GM21526 (cell line): ENCODE data around the gene BTG2.
A peak's percentile ranks its signal among the peaks of the same experiment; 100 is the strongest.
"Not testable (repeated sequence)": the region's sequence is repeated elsewhere in the genome, so short reads cannot be mapped to it uniquely, and the experiment has no call there.

ENCODE experiments used
- ATAC-seq: cut with Tn5 transposase; IDR thresholded peaks from one replicate; pipeline ENCODE4 v1.9.1; 2021; ENCODE audit warnings: moderate library complexity; ENCODE audit not compliant: unreplicated experiment, low FRiP score

The BTG2 gene

GRCh38 chr1:203304919-203305808 is at the start of gene BTG2:
BTG2 (plus strand) TSS chr1:203305519; CDS start chr1:203305607, 88 bp downstream.
- peak; percentile 58 for ATAC-seq

- ATAC-seq, result not testable (repeated sequence)
Measured at GRCh38 chr1:203256636-203257035, 48.7 kb upstream of the BTG2 start.

DNA sequence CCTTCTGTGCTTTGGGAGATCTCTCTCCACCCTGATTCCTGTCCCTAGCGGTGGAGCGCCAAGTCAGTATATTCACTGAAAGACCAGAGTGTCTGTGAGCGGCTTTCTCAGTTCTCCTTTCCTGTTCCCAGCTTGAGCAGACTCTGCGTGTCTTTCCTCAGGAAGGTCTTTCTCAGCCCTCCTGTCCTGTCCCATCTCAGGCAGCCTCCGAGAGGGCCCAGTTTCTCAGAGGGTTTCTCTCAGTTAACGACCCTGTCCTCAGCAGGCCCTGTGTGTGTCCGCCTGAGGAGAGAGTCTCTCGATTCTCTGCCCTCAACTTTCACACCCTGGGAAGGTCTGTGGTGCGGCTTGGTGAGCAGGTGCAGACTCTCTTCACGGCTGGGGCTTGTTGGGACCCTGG is 41.8 kb upstream of the BTG2 start:
- no peak for ATAC-seq

GRCh38 chr1:203264052-203264501 is 41.2 kb upstream of the BTG2 start:
- no peak for ATAC-seq

GRCh38 chr1:203265541-203265940 is 39.8 kb upstream of the BTG2 start:
- no peak for ATAC-seq

DNA sequence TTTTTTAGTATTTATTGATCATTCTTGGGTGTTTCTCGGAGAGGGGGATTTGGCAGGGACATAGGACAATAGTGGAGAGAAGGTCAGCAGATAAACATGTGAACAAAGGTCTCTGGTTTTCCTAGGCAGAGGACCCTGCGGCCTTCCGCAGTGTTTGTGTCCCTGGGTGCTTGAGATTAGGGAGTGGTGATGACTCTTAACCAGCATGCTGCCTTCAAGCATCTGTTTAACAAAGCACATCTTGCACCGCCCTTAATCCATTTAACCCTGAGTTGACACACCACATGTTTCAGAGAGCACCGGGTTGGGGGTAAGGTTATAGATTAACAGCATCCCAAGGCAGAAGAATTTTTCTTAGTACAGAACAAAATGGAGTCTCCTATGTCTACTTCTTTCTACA is 39.2 kb upstream of the BTG2 start:
- not testable (repeated sequence) for ATAC-seq

GRCh38 chr1:203267347-203267846 is 37.9 kb upstream of the BTG2 start:
- no peak for ATAC-seq

GRCh38 chr1:203267912-203268311 is 37.4 kb upstream of the BTG2 start:
- ATAC-seq, result no peak

GRCh38 chr1:203268901-203269653 is 36.2 kb upstream of the BTG2 start:
- no peak for ATAC-seq

DNA sequence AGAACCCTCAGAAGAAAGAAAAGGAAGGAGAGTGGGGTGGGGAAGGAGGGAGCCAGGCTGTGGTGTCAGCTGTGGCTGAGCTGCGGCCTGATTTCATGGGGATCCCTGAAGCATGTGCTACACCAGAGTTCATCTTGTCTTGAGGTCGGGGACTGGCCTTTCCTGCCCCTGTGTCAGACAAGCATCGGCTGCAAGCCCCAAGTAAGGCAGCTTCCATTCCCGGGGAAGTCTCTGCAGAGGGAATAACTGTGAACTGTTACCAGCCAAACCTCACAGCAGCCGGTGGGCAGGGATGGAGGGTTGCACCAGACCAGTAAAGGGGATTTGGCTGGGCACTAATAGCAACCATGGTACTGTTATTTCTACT is 35.7 kb upstream of the BTG2 start:
- ATAC-seq, result no peak

DNA sequence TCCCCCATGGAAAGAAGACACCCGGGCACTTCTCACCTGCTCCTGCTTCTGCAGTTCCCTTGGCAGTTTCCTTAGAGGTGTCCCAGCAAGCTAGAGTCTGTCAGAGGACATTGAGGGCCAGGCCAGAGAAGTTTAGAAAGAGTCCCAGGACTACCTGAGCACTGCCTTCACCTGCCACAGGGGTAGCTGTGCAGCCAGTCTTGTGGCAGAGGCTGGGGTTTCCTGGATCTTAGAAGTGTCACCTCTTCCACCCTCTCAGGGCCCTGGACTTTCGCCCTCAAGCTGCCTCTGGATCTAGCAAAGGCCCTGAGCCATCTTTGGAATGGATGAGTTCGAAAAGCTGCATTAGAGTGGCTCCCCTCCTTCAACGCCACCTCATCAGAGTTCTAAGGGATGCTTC is 34.9 kb upstream of the BTG2 start:
- ATAC-seq, result no peak

GRCh38 chr1:203271018-203271743 is 34.1 kb upstream of the BTG2 start:
- ATAC-seq, result no peak

DNA sequence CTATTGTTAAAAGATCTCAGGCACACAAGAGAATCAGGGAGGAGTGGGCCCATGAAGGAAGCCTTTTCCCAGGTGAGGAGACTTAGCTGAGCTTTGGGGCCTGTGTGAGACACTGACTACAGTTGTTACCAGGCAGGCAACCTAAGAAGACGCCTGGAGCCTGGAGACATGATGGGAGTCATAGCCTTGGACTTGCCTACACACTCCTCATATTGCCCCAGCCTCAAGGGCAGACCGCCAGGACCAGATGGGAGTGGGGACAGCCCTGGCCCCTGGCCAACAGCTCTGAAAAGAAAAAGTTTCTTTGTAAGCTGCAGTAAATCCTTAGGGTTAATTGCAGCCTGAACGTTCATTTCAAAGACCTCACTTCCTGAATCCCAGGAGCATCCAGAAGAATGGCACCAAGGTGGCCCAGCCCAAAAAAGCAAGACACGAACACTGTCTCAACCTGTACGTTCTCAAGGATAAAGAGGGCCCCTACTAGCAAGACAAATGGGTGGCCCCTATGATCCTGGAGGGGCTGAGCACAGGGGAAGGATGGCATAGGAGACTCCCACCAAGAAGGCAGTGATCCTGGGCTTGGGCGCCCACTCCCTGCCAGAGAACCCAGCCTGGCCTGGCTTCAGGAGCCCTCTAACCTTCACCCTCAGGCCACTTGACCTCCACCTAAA is 33.2 kb upstream of the BTG2 start:
- no peak for ATAC-seq

DNA sequence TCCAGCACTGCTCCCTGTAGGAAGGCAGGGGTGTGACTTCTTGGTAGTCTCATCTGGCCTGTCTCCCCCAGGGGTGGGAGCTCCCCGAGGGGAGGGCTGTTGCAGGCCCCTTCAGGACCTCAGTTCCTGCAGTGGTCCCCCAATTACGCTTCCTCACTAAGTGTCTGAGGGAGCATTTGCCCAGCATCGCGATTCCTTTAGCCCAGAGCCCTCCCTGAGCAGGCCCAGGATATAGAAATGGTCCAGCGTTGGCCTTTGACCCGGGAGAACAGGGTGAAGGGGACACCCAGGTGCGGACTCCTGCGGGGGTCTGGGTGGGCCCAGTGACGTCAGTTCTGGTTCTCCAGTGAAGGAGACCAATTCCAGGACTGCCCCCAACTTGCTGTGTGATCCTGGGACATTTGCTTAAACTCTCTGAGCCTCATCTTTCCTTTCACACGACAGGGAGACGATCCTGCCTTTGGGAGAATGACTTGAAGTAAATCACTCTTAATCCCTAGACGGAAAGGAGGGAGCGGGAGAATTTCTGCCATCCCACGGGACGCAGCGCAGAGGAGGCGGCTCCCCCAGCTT is 32.6 kb upstream of the BTG2 start:
- ATAC-seq, result no peak

- peak; percentile 47 for ATAC-seq
Measured at GRCh38 chr1:203273206-203273868, 32.0 kb upstream of the BTG2 start.

DNA sequence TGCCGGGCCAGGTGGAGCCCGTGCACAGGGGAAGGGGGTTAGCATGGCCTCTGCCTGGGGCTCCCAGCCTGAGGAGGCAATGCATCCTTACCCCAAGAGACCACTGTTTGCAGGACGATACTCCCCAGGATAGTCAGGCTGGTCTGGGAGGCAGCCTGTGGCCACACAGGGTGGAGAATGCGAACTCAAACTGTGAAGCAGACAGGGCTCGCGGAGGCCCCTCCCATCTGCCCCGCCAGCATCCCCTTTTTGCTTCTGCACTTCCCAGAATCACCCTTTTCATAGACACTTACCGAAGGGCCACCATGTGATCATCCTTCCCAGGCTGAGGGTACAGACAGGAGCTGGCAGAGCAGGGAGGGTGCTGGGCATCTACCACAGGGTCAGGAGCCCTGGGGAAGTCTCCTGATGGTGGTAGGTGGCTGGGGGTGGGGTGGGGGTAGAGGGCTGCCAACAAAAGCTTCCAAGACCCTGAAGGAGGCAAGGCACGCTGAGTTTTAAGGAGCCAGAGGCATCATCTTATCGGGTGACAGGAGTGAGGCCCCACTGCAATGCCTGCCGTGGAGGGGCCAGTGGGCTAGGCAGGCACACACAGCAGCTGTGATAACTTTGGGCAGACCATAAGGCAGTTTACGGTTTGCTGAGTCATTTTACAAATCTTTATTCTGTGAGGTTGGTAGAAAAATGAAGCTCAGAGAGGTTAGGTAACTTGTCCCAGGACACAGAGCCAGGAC is 31.3 kb upstream of the BTG2 start:
- peak; percentile 19 for ATAC-seq

GRCh38 chr1:203274603-203275381 is 30.5 kb upstream of the BTG2 start:
- ATAC-seq, result no peak
